HCT116 (cell line): Measurements from ENCODE around the gene CTRL.

Source experiments
- CEBPB ChIP-seq: IDR thresholded peaks from 2 replicates; pipeline ENCODE4 v1.6.1; 2012; ENCODE audit warnings: low read depth
- EGR1 ChIP-seq: IDR thresholded peaks from 2 replicates; pipeline ENCODE4 v1.6.1; 2012; ENCODE audit warnings: low read depth
- EZH2 ChIP-seq: fragments of 200-600 bp; sonication (generic); IDR thresholded peaks from 2 replicates; pipeline ENCODE4 v1.6.1; 2017; ENCODE audit warnings: antibody characterized with exemption, mixed run types
- POLR2A ChIP-seq: IDR thresholded peaks from 2 replicates; pipeline ENCODE4 v1.7.0; 2011; ENCODE audit warnings: borderline replicate concordance; ENCODE audit not compliant: insufficient read depth, insufficient read length; ENCODE audit errors: extremely low read depth
- POLR2AphosphoS5 ChIP-seq: IDR thresholded peaks from 2 replicates; pipeline ENCODE4 v1.6.1; 2011; ENCODE audit warnings: mild to moderate bottlenecking, low read depth, low read length, moderate library complexity
- RAD21 ChIP-seq: IDR thresholded peaks from 2 replicates; pipeline ENCODE4 v1.6.1; 2012; ENCODE audit warnings: low read depth, mild to moderate bottlenecking
- SIN3A ChIP-seq: IDR thresholded peaks from 2 replicates; pipeline ENCODE4 v1.6.1; 2012; ENCODE audit warnings: low read depth
- TCF7L2 ChIP-seq: IDR thresholded peaks from 2 replicates; pipeline ENCODE4 v1.7.0; 2011; ENCODE audit warnings: borderline replicate concordance, inconsistent platforms; ENCODE audit not compliant: insufficient read depth, insufficient read length; ENCODE audit errors: extremely low read depth
- YY1 ChIP-seq: IDR thresholded peaks from 2 replicates; pipeline ENCODE4 v1.6.1; 2011; ENCODE audit warnings: low read length, low read depth, moderate library complexity, mild to moderate bottlenecking; ENCODE audit not compliant: insufficient replicate concordance; ENCODE audit errors: extremely low read depth
- ZNF274 ChIP-seq: fragments of 200-500 bp; sonication (Bioruptor generic); IDR thresholded peaks from 2 replicates; pipeline ENCODE4 v1.6.1; 2014; ENCODE audit warnings: mild to moderate bottlenecking, low read depth, low read length, inconsistent platforms
- TF ChIP-seq, protein P1 (sequence below): IDR thresholded peaks from 2 replicates; pipeline ENCODE4 v1.6.1; 2012; ENCODE audit warnings: low read depth
- TF ChIP-seq, protein P2 (sequence below): IDR thresholded peaks from 2 replicates; pipeline ENCODE4 v1.6.1; 2011; ENCODE audit warnings: mild to moderate bottlenecking, low read length, moderate library complexity; ENCODE audit not compliant: insufficient replicate concordance; ENCODE audit errors: extremely low read depth
- TF ChIP-seq, protein P3 (sequence below), 3 experiments: fragments of 200-600 bp in 1 of 3; sonication (generic) in 1 of 3; IDR thresholded peaks in 2 of 3; conservative IDR thresholded peaks in 1 of 3; 2 replicates each; pipeline ENCODE4 v1.5.1; 2012 to 2017; ENCODE audit warnings: low read depth in 2 of 3, low read length in 2 of 3, antibody characterized with exemption in 1 of 3, borderline replicate concordance in 1 of 3, control low read depth in 1 of 3, mild to moderate bottlenecking in 1 of 3, mixed read lengths in 1 of 3, mixed run types in 1 of 3, moderate library complexity in 1 of 3; ENCODE audit not compliant: insufficient read depth in 1 of 3
- TF ChIP-seq, protein P4 (sequence below): IDR thresholded peaks from 2 replicates; pipeline ENCODE4 v1.6.1; 2012

DNA sequence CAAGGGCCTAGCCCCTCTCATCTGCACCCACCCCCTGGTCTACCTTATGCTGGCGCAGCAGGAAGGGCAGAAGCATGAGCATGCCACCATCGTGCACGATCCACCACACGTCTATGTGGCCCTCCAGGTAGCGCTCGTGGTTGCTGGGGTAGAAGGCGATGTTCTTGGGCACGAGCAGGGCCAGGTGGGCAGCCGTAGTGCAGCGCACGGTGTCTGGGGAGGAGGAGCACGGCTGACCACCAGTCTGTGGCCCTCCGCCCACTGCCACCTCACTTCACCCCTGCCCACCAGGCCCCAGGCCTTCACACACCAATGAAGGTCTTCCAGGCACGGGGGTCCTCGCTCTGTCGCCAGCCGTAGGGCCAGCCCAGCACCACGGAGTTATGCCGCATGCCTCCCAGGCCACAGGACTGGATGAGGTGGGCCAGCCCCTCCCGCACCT is 14.5 kb upstream of the CTRL start:
- TF ChIP-seq, protein P1, sequence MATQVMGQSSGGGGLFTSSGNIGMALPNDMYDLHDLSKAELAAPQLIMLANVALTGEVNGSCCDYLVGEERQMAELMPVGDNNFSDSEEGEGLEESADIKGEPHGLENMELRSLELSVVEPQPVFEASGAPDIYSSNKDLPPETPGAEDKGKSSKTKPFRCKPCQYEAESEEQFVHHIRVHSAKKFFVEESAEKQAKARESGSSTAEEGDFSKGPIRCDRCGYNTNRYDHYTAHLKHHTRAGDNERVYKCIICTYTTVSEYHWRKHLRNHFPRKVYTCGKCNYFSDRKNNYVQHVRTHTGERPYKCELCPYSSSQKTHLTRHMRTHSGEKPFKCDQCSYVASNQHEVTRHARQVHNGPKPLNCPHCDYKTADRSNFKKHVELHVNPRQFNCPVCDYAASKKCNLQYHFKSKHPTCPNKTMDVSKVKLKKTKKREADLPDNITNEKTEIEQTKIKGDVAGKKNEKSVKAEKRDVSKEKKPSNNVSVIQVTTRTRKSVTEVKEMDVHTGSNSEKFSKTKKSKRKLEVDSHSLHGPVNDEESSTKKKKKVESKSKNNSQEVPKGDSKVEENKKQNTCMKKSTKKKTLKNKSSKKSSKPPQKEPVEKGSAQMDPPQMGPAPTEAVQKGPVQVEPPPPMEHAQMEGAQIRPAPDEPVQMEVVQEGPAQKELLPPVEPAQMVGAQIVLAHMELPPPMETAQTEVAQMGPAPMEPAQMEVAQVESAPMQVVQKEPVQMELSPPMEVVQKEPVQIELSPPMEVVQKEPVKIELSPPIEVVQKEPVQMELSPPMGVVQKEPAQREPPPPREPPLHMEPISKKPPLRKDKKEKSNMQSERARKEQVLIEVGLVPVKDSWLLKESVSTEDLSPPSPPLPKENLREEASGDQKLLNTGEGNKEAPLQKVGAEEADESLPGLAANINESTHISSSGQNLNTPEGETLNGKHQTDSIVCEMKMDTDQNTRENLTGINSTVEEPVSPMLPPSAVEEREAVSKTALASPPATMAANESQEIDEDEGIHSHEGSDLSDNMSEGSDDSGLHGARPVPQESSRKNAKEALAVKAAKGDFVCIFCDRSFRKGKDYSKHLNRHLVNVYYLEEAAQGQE, result no peak
- TF ChIP-seq, protein P2, sequence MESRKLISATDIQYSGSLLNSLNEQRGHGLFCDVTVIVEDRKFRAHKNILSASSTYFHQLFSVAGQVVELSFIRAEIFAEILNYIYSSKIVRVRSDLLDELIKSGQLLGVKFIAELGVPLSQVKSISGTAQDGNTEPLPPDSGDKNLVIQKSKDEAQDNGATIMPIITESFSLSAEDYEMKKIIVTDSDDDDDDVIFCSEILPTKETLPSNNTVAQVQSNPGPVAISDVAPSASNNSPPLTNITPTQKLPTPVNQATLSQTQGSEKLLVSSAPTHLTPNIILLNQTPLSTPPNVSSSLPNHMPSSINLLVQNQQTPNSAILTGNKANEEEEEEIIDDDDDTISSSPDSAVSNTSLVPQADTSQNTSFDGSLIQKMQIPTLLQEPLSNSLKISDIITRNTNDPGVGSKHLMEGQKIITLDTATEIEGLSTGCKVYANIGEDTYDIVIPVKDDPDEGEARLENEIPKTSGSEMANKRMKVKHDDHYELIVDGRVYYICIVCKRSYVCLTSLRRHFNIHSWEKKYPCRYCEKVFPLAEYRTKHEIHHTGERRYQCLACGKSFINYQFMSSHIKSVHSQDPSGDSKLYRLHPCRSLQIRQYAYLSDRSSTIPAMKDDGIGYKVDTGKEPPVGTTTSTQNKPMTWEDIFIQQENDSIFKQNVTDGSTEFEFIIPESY, result no peak
- TF ChIP-seq, protein P3, sequence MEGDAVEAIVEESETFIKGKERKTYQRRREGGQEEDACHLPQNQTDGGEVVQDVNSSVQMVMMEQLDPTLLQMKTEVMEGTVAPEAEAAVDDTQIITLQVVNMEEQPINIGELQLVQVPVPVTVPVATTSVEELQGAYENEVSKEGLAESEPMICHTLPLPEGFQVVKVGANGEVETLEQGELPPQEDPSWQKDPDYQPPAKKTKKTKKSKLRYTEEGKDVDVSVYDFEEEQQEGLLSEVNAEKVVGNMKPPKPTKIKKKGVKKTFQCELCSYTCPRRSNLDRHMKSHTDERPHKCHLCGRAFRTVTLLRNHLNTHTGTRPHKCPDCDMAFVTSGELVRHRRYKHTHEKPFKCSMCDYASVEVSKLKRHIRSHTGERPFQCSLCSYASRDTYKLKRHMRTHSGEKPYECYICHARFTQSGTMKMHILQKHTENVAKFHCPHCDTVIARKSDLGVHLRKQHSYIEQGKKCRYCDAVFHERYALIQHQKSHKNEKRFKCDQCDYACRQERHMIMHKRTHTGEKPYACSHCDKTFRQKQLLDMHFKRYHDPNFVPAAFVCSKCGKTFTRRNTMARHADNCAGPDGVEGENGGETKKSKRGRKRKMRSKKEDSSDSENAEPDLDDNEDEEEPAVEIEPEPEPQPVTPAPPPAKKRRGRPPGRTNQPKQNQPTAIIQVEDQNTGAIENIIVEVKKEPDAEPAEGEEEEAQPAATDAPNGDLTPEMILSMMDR (IDR thresholded peaks at IDR 0.05 in 2 of 3, conservative IDR thresholded peaks at IDR 0.05 in 1 of 3; ENCODE audit: borderline replicate concordance in 1 of 3, insufficient read depth in 1 of 3, low read depth in 2 of 3, low read length in 2 of 3), result no peak
- TF ChIP-seq POLR2A, result no peak
- TF ChIP-seq TCF7L2, result no peak
- TF ChIP-seq EGR1, result no peak
- no peak for TF ChIP-seq EZH2
- no peak for TF ChIP-seq CEBPB
- no peak for TF ChIP-seq YY1
- no peak for TF ChIP-seq ZNF274
- no peak; the same call in 1 of the 2 replicates for TF ChIP-seq POLR2AphosphoS5
- no peak for TF ChIP-seq RAD21
- TF ChIP-seq SIN3A, result no peak
- TF ChIP-seq, protein P4, sequence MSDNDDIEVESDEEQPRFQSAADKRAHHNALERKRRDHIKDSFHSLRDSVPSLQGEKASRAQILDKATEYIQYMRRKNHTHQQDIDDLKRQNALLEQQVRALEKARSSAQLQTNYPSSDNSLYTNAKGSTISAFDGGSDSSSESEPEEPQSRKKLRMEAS, result no peak
